Parathyroid adenoma (tissue), 2 donors: ENCODE data around the gene CCDC50.

ENCODE experiments used
- H2AFZ ChIP-seq: fragments of 300-600 bp; sonication (generic); one replicate; pipeline ENCODE4 v1.7.0; 2017; ENCODE audit warnings: antibody characterized with exemption, mild to moderate bottlenecking
- H3K27ac ChIP-seq: fragments of 300-600 bp; sonication (generic); one replicate; pipeline ENCODE4 v1.7.0; 2017
- H3K27me3 ChIP-seq: fragments of 300-600 bp; sonication (generic); one replicate; pipeline ENCODE4 v1.7.0; 2017; ENCODE audit warnings: low read length; ENCODE audit not compliant: control insufficient read depth, insufficient read depth
- H3K36me3 ChIP-seq: fragments of 300-600 bp; sonication (generic); one replicate; pipeline ENCODE4 v1.7.0; 2017; ENCODE audit warnings: low read length; ENCODE audit not compliant: control insufficient read depth, insufficient read depth
- H3K4me1 ChIP-seq: fragments of 300-600 bp; sonication (generic); one replicate; pipeline ENCODE4 v1.7.0; 2017; ENCODE audit warnings: control low read depth
- H3K4me2 ChIP-seq: fragments of 300-600 bp; sonication (generic); one replicate; pipeline ENCODE4 v1.7.0; 2017; ENCODE audit warnings: low read length
- H3K4me3 ChIP-seq: fragments of 300-600 bp; sonication (generic); one replicate; pipeline ENCODE4 v1.7.0; 2017; ENCODE audit warnings: low read depth, low read length
- H3K79me2 ChIP-seq: fragments of 300-600 bp; sonication (generic); one replicate; pipeline ENCODE4 v1.7.0; 2017; ENCODE audit warnings: control low read depth
- H3K9ac ChIP-seq: fragments of 300-600 bp; sonication (generic); one replicate; pipeline ENCODE4 v1.7.0; 2017; ENCODE audit warnings: mild to moderate bottlenecking
- H3K9me3 ChIP-seq: fragments of 300-600 bp; sonication (generic); one replicate; pipeline ENCODE4 v1.7.0; 2017; ENCODE audit warnings: low read length; ENCODE audit not compliant: control insufficient read depth
- TF ChIP-seq, protein P1 (sequence below): fragments of 300-600 bp; sonication (generic); IDR thresholded peaks from one replicate; pipeline ENCODE4 v1.7.0; 2017; ENCODE audit warnings: antibody characterized with exemption, mild to moderate bottlenecking
- donor health status: primary hyperparathyroidism.

The CCDC50 gene

DNA sequence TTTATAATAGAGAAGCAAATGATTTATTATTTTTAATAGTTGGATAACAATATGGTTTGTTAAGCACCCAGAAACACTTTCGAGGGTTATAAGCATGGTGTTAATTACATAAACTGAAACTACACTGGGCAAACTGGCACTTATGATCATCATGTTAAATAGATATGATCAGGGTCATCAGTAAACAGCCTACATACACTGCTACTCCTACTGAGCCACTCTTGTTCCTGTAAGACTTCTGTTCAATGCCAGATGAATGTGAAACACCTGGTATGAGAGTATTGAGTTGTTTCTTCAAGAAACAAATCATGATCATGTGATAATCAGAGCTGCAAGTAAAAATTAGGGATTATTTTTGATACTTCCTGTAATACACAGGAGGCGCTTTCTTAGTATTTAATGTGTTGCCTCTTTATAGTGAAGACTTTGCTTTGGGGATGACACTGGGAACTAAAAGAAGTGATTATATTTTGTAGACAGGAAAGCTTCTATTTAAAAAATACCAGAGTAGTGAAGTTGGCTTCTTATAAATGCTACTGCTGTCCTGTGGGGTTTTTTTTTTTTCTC lies 33.4 kb downstream of the CCDC50 start:
- no peak overlapping the region for H2AFZ ChIP-seq
- no peak overlapping the region for H3K27ac ChIP-seq
- no peaks in the 10 kb centered on the region for H3K36me3 ChIP-seq
- no peaks in the 10 kb centered on the region for H3K9me3 ChIP-seq
- no peaks in the 10 kb centered on the region for H3K79me2 ChIP-seq
- no peaks in the 10 kb centered on the region for H3K27me3 ChIP-seq
- TF ChIP-seq, protein P1, sequence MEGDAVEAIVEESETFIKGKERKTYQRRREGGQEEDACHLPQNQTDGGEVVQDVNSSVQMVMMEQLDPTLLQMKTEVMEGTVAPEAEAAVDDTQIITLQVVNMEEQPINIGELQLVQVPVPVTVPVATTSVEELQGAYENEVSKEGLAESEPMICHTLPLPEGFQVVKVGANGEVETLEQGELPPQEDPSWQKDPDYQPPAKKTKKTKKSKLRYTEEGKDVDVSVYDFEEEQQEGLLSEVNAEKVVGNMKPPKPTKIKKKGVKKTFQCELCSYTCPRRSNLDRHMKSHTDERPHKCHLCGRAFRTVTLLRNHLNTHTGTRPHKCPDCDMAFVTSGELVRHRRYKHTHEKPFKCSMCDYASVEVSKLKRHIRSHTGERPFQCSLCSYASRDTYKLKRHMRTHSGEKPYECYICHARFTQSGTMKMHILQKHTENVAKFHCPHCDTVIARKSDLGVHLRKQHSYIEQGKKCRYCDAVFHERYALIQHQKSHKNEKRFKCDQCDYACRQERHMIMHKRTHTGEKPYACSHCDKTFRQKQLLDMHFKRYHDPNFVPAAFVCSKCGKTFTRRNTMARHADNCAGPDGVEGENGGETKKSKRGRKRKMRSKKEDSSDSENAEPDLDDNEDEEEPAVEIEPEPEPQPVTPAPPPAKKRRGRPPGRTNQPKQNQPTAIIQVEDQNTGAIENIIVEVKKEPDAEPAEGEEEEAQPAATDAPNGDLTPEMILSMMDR, result no peak
- no peak overlapping the region for H3K9ac ChIP-seq
- H3K4me2 ChIP-seq, result no peak overlapping the region
- H3K4me1 ChIP-seq, result no peaks in the 10 kb centered on the region
- H3K4me3 ChIP-seq, result no peak overlapping the region

DNA sequence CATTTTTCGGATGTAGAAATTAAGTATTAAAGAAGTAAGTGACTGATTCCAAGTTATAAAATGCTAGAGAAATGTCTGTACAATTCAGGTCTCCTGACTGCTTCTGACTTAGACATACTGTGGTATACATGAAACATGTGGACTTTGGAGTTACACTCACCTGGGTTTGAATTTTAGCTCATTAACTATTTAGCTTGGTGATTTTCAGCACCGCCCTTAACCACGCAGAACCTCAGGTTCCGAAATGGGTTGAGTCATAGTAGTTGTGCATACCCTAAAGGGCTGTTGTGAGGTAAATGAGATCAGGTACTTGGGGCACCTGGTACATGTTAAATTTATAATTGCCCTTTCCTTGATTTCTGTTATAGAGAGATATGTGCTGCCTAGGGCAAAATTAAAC lies 34.0 kb downstream of the CCDC50 start:
- no peaks in the 10 kb centered on the region for H3K4me1 ChIP-seq
- no peak overlapping the region for H3K9ac ChIP-seq
- H3K9me3 ChIP-seq, result no peaks in the 10 kb centered on the region
- no peaks in the 10 kb centered on the region for H3K27me3 ChIP-seq
- H2AFZ ChIP-seq, result no peak overlapping the region
- H3K79me2 ChIP-seq, result no peaks in the 10 kb centered on the region
- TF ChIP-seq, protein P1, result no peak
- no peaks in the 10 kb centered on the region for H3K36me3 ChIP-seq
- no peak overlapping the region for H3K27ac ChIP-seq
- no peak overlapping the region for H3K4me2 ChIP-seq
- H3K4me3 ChIP-seq, result no peak overlapping the region

DNA sequence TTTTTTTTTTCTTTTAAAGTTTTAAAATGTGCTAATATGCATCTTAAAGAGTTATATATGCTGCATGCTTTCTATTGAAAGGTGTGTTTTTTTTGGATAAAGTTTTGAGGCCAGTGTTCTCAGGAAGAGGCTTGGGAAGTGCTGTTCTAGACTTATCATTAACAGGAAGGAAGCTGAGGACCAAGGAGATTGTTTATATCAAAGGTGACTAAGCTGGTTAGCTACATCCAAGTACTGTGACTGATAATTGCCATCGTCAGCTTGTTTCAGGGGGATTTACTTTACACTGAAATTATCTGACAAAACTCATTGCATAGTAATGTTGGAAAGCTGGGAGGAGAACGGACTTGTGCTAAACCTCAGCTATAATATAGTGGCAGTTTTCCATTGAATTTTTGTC lies 37.5 kb downstream of the CCDC50 start:
- Histone ChIP-seq H3K27me3 (no peaks in the 10 kb centered on the region), H3K9me3 (no peaks in the 10 kb centered on the region), H2AFZ (no peak overlapping the region), H3K36me3 (no peaks in the 10 kb centered on the region), H3K4me2 (no peak overlapping the region), H3K79me2 (no peaks in the 10 kb centered on the region), H3K9ac (no peak overlapping the region), H3K27ac (no peak overlapping the region), H3K4me1 (no peaks in the 10 kb centered on the region), H3K4me3 (no peak overlapping the region)
- TF ChIP-seq, protein P1, result no peak

DNA sequence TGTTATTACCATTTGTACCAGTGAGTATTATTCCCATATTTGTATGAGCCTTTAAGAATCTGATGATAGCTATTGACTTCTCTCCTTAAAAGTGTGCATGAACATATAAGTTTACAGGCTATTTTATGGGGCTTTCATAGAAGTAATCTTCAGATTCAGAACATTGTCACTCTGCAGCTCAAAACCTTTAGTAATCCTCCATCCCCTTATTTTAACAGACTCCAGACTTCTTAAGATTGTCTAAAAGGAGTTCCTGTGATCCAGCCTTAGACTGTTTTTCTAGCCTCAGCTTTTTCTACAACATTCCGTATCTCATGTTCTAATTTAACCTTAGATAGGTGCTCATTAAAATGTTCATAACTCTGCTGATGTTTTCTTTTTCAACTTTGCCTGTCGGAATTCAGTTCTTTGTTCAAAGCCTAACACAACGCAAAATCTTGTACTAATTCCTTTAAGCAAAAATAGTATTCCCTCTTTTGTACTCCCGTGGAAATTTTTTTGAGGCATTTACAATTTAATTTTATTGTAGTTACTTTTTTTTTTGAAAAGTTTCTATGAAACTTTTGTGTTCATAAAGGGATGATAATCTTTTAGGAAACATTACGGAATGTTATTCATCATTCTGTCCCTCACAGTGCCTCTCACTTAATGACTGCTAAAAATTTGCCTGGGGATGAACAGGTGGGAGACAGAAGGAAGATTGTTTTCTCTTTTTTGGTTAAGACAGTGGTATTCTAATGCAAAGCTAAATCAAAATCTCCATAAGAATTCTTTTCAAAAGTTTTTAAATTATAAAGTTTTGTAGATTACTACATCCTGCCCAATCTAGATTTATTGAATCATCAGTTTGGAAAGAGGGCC lies 39.8 kb downstream of the CCDC50 start:
- Histone ChIP-seq H3K36me3 (no peaks in the 10 kb centered on the region), H3K79me2 (no peaks in the 10 kb centered on the region), H3K4me2 (no peak overlapping the region), H3K27ac (no peak overlapping the region), H3K4me1 (no peaks in the 10 kb centered on the region), H3K9ac (no peak overlapping the region), H3K27me3 (no peaks in the 10 kb centered on the region), H3K9me3 (no peaks in the 10 kb centered on the region), H3K4me3 (no peak overlapping the region), H2AFZ (no peak overlapping the region)
- TF ChIP-seq, protein P1, result no peak

DNA sequence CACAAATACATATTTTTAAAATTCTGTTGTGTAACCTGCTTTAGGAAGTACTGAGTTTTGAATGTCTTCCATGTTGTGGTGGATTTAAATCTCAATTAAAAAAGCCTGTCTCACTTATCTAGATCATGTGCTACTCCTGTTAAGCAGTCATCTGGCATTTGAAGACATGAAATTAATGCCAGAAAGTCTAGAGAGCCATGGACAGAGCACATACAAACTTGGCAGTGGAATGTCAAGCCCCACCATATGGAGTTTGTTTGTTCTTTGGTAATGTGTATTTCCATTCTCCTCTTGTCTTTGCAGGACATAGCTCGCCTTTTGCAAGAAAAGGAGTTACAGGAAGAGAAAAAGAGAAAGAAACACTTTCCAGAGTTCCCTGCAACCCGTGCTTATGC lies 40.4 kb downstream of the CCDC50 start:
- TF ChIP-seq, protein P1, result no peak

More for the DNA sequence above, 40.4 kb downstream of the CCDC50 start:
- Histone ChIP-seq H3K36me3 (no peaks in the 10 kb centered on the region), H3K79me2 (no peaks in the 10 kb centered on the region), H3K9ac (no peak overlapping the region), H3K27me3 (no peaks in the 10 kb centered on the region), H3K27ac (no peak overlapping the region), H3K4me3 (no peak overlapping the region), H3K4me2 (no peak overlapping the region), H3K4me1 (no peaks in the 10 kb centered on the region), H2AFZ (no peak overlapping the region), H3K9me3 (no peaks in the 10 kb centered on the region)
